NCI-H82 treated with DMSO at 0.1 percent for 48 hours (cell line): ENCODE data around the gene PPIB.
A peak's percentile ranks its signal among the peaks of the same experiment; 100 is the strongest.

Experiments
- DNase-seq: peaks from one replicate; lab custom pipeline; 2025; ENCODE audit not compliant: unreplicated experiment; lab: John Stamatoyannopoulos, UW

Gene PPIB

DNA sequence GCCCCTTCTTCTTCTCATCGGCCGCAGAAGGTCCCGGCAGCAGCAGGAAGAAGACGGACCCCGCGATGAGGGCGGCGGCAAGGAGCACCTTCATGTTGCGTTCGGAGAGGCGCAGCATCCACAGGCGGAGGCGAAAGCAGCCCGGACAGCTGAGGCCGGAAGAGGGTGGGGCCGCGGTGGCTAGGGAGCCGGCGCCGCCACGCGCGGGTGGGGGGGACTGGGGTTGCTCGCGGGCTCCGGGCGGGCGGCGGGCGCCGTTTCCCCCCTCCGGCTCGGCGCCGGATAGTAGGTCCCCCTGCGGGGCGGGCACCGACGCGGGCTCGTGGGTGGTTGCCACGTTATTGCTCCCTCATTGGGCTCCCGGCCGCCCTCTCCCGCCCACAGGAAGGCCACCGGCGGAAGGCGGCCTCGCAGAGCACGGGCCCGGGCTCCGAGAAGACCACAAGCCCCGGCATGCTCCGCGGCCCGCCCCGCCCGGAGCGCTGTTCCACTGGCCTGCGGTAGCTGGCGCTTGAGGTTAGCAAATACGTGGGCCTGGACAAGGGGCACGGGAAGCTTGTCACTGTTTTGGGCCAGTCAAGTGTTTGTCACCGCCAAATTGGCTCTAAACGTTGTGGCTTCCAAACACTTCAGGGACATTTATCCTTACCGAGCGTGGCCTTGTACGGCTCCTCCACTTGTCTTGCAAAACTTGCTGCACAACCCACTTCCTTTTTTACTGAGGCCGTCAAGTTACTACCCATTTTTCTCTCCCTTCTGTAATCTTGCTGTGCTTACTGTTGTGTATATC lies at the start of gene PPIB:
Gene PPIB (minus strand): TSS at position 154 of the 790 bp plus-strand sequence. CDS start 36 bp downstream, at position 118.
- peak; percentile 90 for DNase-seq

DNA sequence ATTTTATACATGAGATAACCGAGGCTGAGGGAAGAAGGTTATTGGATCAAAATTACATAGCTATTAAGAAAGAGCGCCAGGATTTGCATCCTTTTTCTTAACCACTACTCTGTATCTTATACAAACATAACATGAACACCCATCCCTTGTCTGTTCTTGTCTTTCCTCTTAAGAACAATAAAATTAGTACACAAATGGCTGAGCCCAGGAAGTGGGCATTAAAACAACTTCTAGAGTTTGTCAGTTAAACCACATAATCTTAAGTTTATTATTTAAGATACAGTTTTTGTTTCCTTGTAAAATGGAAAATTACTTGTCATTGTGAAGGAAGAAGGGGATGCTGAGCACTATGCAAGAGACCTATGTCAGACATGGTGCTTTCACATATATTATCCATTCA lies 48.9 kb upstream of the PPIB start:
- DNase-seq = no peak

DNA sequence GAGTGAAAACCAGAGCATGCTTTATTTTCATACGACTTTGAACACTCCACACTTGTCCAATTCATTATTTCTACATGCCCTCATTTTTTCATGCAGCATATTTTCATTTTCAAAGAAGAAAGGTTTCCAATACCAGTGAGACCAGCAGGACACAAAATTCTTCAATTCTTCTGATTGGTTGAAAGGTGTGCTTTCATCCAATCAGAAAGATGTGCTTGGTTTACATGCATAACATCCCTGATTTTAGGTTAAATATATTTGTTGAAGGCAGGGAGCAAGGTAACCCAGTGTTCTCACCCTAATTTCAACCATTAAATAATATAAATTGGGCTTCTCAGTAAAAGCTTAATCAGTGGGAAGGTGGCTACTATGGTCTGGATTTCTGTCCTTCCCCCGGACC lies 47.5 kb upstream of the PPIB start:
- no peak for DNase-seq

DNA sequence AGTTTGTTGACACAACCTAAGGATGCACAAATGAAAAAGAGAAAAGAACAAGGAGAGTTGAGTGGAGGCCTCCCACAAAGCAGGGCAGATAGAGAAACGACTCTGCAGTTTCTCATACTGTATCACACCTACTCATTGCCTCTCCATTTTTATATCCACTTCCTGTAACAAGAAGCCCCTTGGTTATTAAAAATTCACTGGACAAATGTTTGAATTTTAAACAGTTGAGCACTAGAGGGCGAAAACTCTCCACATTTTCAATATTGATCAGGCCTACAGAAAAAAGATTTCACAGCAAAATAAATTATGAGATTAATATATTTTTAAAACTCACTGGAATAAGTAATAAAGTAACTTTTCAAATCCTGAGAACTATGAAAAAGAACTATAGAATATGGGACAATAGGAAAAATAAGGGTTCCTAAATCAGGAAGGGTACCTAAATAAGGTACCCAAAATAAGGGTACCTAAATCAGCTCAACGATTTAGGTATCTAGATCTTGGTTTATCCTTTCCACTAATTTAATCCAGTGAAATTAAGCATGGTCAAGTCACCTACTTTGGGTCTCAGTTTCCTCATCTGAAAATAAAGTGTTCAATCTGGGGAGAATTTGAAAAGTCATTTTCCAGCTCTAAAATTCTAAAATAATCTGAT lies 47.0 kb upstream of the PPIB start:
- no peak for DNase-seq

DNA sequence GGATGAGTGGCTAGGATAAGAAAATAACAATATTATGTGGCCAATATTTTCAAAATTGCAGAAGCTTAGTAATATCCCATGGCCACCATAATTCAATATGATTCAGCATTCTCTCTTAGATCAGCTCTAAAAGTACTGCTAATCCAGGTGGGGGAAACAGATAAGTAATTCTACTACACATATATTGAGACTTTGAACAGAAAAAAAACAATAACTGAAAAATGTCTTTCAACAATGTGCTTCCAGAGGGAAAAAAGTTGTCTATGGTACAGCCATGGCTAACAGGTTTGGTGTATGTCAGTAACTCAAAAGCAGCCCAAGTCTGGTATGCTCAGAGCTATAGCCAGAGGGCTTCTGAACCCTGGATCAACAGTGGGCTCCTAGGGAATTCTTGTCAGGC lies 42.4 kb upstream of the PPIB start:
- DNase-seq = no peak

DNA sequence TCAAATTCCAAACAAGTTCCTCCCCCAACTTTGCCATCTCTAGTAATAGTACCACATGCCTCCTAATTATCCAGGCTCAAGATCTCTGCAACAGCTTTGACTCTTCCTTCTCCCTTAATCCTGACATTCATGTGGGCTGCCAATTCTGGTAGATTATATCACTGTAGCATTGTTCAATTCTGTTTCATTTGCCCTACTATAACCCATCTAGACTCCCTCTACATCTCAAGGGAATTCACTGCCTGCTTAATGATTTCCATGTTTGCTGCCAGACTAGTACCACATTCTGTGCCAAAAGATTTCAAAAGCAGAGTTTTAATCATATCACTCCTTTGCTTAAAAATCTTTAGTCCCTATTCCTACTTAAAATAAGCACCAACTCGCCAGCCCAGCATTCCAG lies 34.6 kb upstream of the PPIB start:
- peak; percentile 43 for DNase-seq

DNA sequence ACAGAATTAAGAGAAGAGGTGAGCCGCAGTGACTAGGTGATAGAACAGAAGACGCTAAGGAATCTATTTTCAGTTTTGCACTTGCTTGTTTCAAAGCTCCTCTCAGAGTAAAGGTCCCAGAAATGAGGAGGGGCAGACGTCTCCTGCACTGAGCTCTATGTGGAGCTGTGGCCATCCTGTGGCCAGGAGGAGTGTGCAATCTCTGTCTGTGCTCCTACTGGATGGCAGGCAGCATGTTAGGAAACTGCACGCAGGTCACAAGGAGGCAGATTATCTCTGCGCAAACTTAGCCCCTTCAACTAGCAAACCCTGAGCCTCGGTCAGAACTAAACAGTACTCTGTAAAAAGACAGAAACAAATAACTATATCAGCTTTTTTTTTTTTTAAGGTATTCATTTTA lies 31.1 kb upstream of the PPIB start:
- DNase-seq = peak; percentile 34

DNA sequence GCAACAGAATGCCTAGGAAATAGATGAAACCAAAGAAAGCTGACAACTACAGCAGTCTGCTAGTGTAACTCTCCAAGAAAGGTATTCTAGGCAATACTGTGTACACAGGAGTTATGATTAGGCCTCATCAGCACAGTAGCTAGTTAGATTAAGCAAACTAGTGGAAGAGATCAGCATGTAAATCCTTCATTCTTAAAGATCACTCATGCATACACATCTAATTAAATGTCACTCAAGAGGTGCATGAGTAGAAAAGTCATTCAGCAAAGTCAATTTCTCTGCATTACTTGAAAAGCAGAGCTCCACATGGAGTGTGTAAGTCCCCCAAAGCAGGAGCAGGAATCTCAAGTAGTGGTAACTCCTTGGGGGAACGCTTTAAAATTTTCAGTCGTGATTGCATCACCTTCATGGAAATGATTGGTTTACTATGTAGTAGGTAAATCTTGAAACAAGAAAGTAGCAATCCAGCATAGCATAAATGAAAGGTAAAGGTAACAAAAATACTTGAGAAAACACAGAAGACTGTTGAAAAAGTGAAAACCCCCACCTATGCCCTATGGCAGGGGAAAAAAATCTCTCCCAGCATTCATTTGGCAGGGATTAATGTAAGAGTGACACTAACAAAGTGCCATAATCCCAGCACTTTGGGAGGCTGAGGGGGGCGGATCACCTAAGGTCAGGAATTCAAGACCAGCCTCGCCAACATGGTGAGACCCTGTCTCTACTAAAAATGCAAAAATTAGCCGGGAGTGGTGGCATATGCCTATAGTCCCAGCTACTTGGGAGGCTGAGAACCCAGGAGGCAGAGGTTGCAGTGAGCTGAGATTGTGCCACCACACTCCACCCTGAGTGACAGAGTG lies 29.4 kb upstream of the PPIB start:
- DNase-seq = peak; percentile 58

DNA sequence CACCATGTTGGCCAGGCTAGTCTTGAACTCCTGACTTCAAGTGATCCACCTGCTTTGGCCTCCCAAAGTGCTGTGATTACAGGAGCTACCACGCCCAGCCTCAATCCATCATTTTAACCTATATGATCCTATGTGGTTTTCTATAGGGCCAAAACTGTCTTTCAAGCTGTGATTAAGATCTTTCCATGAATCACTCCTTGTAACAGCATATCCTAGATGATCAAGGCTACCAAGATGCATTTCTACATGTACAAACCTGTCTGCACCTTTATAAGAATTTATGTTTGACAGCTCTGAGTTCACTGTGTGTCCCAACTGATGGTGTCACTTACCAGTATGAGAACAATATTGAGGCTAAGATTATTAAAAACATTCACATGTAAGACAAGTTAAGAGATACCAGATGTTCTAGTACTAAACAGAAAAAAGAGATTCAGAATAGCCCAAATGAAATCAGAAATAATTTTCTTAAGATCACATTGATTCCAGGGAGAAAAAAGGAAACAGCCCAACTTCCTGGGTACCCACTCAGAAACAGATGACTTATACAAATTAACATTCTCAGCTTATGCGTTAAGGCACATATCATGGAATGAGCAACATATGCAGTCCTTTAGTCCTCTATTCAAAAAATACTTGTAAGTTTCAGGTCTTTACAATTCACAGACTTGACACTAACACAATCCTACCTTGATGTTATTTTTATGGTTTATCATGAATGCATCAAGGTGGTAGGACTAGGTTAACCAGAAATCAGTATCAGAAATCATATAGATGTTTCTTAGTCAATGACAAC lies 24.8 kb upstream of the PPIB start:
- no peak for DNase-seq

DNA sequence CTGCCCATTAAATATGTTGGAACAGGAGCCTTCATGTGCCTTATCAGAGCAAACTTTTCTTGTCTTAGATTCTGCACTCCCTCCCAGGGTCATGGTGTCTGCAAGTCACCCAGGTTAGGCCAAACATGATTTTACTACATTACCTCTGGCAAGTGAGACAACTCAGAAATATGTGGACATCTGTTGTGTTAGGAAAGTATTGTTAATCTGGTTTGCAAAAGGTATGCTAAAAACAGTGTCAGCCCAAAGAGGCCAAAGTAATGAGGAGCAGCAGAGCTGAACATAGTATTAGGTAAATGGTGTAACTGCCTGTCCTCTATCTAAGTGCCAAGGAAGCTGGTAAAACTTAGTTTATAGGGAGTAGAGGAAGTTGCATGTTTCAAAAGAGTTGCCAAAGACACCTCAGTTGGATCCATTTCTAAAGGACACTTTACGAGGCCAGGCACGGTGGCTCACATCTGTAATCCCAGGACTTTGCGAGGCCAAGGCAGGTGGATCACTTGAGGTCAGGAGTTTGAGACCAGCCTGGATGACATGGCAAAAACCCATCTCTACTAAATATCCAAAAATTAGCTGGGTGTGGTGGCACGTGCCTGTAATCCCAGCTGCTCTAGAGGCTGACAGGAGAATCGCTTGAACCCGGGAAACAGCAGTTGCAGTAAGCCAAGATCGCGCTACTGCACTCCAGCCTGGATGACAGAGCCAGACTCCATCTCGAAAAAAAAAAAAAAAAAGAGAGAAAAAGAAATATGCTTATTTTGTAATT lies 22.5 kb upstream of the PPIB start:
- DNase-seq = peak; percentile 36

DNA sequence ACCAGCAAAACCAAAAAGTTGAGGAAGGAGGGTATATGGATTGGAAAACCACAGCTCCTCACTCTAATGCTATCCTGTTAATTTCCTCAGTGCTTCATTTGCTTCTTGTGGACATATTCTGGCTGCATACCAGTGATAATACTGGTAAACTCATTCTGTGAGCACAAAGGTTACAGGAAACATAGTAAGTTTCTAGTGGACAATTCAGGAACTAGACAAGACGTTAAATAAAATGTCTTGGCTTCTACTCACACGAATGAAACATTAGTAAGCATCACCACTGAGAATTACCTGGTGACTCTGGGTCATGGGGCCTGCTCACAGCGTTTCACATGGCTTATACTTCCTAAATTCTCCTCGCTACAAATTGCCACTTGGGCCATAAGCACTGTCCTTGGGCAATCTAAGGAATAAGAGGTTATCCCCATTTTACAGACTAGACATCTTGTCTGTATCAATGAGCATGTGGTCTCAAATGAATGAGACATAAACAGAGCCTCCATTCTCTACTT lies 20.1 kb upstream of the PPIB start:
- DNase-seq = no peak

DNA sequence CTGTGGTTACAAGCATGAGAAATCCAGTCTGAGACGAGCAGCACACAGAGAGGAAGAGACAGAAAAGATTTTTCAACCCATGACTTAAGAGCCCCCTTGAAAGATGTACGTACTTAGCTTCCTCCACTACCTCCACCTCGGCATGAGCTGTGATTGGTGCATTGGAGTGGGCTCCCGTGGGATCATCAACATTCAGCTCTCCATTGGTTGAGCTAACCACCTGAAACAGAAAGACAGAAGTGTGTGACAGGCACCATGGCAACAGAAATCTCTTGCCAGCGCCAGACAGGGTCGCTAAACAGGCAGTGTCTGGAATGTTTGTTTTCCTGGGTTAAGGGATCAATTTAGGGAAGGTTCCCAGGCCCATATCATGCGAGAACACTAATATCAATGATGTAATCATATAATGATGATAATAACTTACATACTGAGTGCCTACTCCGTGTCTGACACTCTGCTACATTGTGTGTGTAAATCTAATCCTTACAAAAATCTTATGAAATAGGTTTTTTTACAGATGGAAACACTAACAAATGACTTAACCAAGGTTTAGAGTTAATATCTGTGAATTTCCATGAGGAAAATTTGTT lies 17.5 kb upstream of the PPIB start:
- no peak for DNase-seq

DNA sequence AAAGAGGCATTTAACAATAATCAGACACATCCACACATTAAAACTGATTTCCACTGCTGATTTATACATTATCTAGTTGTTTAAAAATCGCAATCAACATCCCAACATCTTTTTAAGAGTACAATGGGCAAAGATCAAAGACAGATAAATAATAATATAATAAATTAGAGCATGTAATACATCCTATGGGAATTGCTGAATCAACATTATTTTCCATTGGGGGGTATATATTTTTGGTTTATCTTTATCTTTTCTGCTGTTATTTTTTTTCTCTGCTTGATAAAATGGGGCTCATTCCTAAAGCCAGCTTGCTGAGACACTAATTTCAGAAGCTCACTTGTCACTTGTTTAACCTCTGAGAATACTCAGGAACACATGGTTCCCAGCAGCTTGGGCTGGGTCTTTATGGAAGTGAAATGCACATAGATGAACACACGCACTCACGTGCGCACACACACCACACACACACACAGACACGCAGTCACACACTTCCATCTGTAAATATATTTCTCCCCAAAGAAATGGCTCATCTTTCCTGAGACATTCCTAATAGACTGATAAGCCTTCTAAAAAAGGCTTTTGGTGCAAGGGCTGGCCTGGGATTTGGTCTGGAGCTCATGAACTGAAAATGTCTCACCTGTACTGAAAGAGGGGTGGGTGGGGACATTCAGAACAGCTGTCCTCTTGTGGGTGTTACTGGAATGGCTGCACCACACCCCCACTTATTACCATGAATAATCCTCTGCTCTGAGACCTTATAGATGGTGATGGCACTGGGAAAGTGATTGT lies 3.5 kb upstream of the PPIB start:
- DNase-seq = no peak

DNA sequence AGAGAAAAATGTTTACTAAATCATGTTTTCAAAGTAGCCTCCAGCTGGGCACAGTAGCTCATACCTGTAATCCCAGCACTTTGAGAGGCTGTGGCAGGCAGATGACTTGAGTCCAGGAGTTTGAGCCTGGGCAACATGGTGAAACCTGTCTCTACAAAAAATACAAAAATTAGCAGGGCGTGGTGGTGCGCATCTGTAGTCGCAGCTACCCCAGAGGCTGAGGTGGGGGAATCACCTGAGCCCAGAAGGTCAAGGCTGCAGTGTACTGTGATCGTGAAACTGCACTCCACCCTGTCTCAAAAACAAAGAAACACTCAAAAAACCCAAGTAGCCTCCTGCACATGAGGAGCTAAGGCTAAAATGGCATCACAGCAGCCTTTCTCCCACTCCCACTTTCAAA lies 1.6 kb upstream of the PPIB start:
- DNase-seq = no peak

DNA sequence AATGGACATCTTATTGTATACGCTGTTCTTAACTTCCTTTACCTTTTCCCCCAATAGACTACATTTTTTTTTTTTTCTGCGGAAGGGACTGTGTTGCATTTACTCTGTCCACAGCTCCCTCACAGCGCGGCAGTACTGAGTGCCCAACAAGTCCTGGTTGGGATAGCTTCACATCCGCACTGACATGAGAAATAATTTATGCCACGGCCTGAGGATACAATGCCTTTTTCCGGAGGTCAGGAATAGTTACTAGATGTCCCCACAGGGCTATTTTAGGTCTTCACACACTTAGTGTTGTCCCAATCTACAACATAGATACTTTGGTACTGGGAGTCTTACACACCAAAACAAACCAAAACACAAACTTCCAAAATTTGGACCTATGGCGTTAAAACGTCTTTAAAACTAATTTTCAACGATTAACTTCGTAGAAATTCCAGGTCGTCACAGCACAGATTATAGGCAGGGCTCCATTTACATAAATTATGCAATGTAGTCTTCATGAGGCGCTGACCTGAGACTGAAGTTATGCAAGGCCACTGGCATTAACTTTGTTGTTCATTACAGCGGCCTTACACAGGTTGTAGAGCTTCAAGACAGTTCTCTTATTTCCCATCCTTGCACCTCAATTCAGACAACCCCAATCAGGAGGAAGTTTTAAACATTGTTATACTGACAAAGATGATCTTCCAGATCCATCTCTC lies 989 bp upstream of the PPIB start:
- no peak for DNase-seq

DNA sequence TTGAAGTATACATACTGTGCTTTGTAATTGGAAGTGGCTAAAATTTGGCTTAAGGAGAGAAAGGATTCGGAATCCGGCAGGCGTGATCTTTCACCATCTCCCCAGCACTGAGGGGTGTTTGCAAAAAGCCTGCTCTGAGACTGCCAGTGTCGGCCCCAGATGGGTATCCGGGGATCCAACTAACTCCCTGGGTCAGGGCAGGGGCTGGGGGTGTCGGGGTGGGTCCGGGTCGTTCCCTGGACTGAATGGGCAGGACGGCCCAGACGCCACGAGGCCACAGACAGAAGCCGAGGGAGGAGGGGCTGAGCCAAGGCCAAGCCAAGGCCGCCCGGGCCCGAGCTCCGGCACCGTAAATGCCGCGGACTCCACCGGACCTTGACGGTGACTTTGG lies 349 bp downstream of the PPIB start:
- DNase-seq = no peak

DNA sequence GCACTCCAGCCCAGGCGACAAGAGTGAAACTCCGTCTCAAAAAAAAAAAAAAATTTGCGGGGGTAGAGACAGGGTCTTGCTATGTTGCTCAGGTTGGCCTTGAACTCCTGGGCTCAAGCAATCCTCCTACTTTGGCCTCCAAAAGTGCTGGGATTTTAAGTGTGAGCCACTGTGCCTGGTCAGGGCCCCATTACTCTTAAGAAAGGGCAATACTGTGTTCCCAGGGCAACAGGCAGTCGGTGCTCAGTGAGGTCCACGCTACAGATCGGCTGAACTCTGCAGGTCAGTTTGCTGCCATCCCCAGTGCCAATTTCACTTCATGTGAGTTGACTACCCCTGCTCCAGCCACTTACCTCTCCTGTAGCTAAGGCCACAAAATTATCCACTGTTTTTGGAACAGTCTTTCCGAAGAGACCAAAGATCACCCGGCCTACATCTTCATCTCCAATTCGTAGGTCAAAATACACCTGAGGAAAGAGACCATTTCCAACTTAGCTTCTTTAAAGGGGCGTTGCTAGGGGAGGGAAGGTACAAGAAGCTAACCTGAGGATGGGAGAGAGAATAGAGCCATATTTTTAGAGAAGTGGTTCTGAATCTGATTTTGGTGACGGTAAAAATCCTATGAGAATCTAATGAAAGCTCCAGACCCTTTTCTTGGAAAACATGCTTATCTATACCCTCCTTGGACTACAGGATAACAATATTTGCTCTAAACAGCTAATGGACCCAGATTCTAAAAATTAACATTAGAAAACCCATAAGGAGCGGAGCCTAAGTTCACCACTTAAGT lies 939 bp downstream of the PPIB start:
- no peak for DNase-seq
